Neural cell (in vitro differentiated cells): Measurements from ENCODE around the gene IGSF21. TPM values are rescaled to one million over a fixed set of nuclear protein-coding genes. Genes with fewer than 3 reads are reported as not detected.

ENCODE experiments used
- H2AFZ ChIP-seq: fragments of 200-600, 300-800 bp; sonication (generic), shearing (Covaris generic); 2 replicates; pipeline ENCODE4 v1.6.0; 2014; ENCODE audit warnings: low read depth, mild to moderate bottlenecking, antibody characterized with exemption, low read length, moderate library complexity
- H3F3A ChIP-seq: fragments of 200-600 bp; shearing (Covaris generic); 2 replicates; pipeline ENCODE4 v1.6.1; 2016; ENCODE audit warnings: mild to moderate bottlenecking, moderate library complexity, mixed read lengths, antibody characterized with exemption, low read length; ENCODE audit not compliant: insufficient read depth, poor library complexity, severe bottlenecking
- H3K27ac ChIP-seq: fragments of 200-600, 300-800 bp; sonication (generic), shearing (Covaris generic); 2 replicates; pipeline ENCODE4 v1.5.1; 2014; ENCODE audit warnings: mild to moderate bottlenecking, low read length, moderate library complexity
- H3K27me3 ChIP-seq: fragments of 300-800, 200-600 bp; sonication (generic), shearing (Covaris generic); 2 replicates; pipeline ENCODE4 v1.6.0; 2014; ENCODE audit warnings: mild to moderate bottlenecking, low read depth, low read length, moderate library complexity; ENCODE audit not compliant: insufficient read depth
- H3K36me3 ChIP-seq: fragments of 300-800, 200-600 bp; sonication (generic), shearing (Covaris generic); 2 replicates; pipeline ENCODE4 v1.5.1; 2014; ENCODE audit warnings: mild to moderate bottlenecking, antibody characterized with exemption, low read length, moderate library complexity; ENCODE audit not compliant: insufficient read depth
- H3K4me2 ChIP-seq: fragments of 300-800, 200-600 bp; sonication (generic), shearing (Covaris generic); 2 replicates; pipeline ENCODE4 v1.6.0; 2014; ENCODE audit warnings: mild to moderate bottlenecking, low read length
- H3K4me3 ChIP-seq: fragments of 300-800, 200-600 bp; sonication (generic), shearing (Covaris generic); 2 replicates; pipeline ENCODE4 v1.5.1; 2014; ENCODE audit warnings: mild to moderate bottlenecking, low read length, moderate library complexity
- H3K79me2 ChIP-seq: fragments of 200-600 bp; shearing (Covaris generic); replicated peaks from 2 replicates; pipeline ENCODE4 v1.6.0; 2014; ENCODE audit warnings: mild to moderate bottlenecking, low read length, moderate library complexity; ENCODE audit not compliant: insufficient read depth
- H3K9ac ChIP-seq: fragments of 300-800, 200-600 bp; sonication (generic), shearing (Covaris generic); 2 replicates; pipeline ENCODE4 v1.6.1; 2016; ENCODE audit warnings: mild to moderate bottlenecking, low read length, mixed read lengths
- H3K9me2 ChIP-seq: fragments of 200-600 bp; shearing (Covaris generic); 2 replicates; pipeline ENCODE4 v1.6.1; 2016; ENCODE audit warnings: mild to moderate bottlenecking, low read length, mixed read lengths; ENCODE audit not compliant: insufficient read depth
- H3K9me3 ChIP-seq: fragments of 200-600, 300-800 bp; sonication (generic), shearing (Covaris generic); 2 replicates; pipeline ENCODE4 v1.6.1; 2016; ENCODE audit warnings: mild to moderate bottlenecking, mixed run types, low read length, moderate library complexity, mixed read lengths
- H4K20me1 ChIP-seq: fragments of 200-600 bp; shearing (Covaris generic); 2 replicates; pipeline ENCODE4 v1.6.1; 2016; ENCODE audit warnings: mild to moderate bottlenecking, mixed run types; ENCODE audit not compliant: insufficient read depth
- EP300 ChIP-seq: fragments of 450-650 bp; conservative IDR thresholded peaks from 2 replicates; pipeline ENCODE4 v1.6.1; 2014; ENCODE audit warnings: antibody characterized with exemption, mild to moderate bottlenecking, moderate library complexity; ENCODE audit not compliant: poor library complexity, severe bottlenecking
- EZH2 ChIP-seq: fragments of 200-600, 300-800 bp; shearing (Covaris generic), sonication (generic); IDR thresholded peaks from 2 replicates; pipeline ENCODE4 v1.6.1; 2014; ENCODE audit warnings: antibody characterized with exemption, low read length, borderline replicate concordance, mild to moderate bottlenecking; ENCODE audit not compliant: insufficient read depth, poor library complexity, severe bottlenecking
- MXI1 ChIP-seq: fragments of 450-650 bp; conservative IDR thresholded peaks from 2 replicates; pipeline ENCODE4 v1.6.1; 2014; ENCODE audit warnings: antibody characterized with exemption, mild to moderate bottlenecking; ENCODE audit not compliant: poor library complexity, severe bottlenecking
- POLR2AphosphoS5 ChIP-seq: IDR thresholded peaks from 2 replicates; pipeline ENCODE4 v1.6.1; 2012
- RAD21 ChIP-seq: fragments of 450-650 bp; conservative IDR thresholded peaks from 2 replicates; pipeline ENCODE4 v1.6.1; 2014; ENCODE audit warnings: antibody characterized with exemption, mild to moderate bottlenecking, moderate library complexity
- SMC3 ChIP-seq: fragments of 450-650 bp; conservative IDR thresholded peaks from 2 replicates; pipeline ENCODE4 v1.6.1; 2014; ENCODE audit warnings: antibody characterized with exemption, mild to moderate bottlenecking, moderate library complexity; ENCODE audit not compliant: poor library complexity
- TAF1 ChIP-seq: IDR thresholded peaks from 2 replicates; pipeline ENCODE4 v1.6.1; 2012; ENCODE audit warnings: low read depth
- polyA plus RNA-seq: library from polyadenylated mRNA; depleted of rRNA; stranded (reverse); fragments of >200 nt; gene quantifications from 2 replicates; pipeline ENCODE4 v1.2.3, GENCODE V29; 2014
- TF ChIP-seq, protein P1 (sequence below): IDR thresholded peaks from 2 replicates; pipeline ENCODE4 v1.6.1; 2012; ENCODE audit warnings: borderline replicate concordance
- TF ChIP-seq, protein P2 (sequence below): fragments of 450-650 bp; IDR thresholded peaks from 2 replicates; pipeline ENCODE4 v1.5.1; 2014; ENCODE audit warnings: antibody characterized with exemption, mild to moderate bottlenecking, moderate library complexity; ENCODE audit not compliant: poor library complexity, severe bottlenecking

The IGSF21 gene
- polyA plus RNA-seq, 1 donor from 2014 or later = 2.4 TPM

DNA sequence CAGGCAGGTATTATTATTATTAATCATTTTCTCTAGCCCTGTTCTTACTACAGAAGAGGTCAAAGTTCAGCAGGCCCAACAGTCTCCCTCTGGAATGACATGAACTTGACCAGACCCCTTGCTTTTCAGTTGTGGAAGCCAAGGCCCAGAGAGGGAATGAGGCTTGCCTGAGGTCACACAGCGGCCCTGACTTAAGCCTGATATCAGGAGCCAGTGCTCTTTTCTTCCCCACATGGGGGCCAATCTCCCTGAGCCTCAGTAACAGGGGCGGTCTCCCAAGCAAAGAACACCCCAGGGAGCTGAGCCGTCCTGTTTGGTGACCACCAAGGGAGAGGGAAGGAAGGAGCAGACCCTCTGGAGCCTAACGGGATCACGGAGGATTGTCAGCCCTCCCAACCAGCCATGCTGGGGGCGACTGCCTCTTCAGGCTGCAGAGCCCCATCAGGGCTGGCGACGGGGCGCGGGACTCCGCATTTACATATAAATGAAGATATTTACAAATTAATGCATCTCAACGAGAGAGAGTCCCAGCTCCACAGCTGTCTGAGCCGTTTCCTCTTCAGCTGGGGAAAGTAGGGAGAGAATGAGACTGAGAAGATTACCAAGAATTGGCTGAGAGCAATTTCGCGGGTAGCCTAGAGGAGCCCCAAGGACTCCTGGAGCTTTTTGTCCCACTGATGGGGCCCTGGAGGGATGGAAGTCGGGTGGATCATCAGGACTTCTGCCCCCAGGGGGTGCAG is 187.0 kb downstream of the IGSF21 start:
- Histone ChIP-seq H3K27ac (no peak overlapping the region), H3K4me3 (no peak overlapping the region), H3K4me2 (no peak overlapping the region), H3K36me3 (no peaks in the 10 kb centered on the region), H4K20me1 (no peaks in the 10 kb centered on the region), H3K9me3 (no peaks in the 10 kb centered on the region), H3K79me2 (no peaks in the 10 kb centered on the region), H3F3A (no peaks in the 10 kb centered on the region), H3K9me2 (no peaks in the 10 kb centered on the region), H2AFZ (no peak overlapping the region), H3K27me3 (no peaks in the 10 kb centered on the region), H3K9ac (no peak overlapping the region)
- TF ChIP-seq EZH2 = no peak
- TF ChIP-seq, protein P1, sequence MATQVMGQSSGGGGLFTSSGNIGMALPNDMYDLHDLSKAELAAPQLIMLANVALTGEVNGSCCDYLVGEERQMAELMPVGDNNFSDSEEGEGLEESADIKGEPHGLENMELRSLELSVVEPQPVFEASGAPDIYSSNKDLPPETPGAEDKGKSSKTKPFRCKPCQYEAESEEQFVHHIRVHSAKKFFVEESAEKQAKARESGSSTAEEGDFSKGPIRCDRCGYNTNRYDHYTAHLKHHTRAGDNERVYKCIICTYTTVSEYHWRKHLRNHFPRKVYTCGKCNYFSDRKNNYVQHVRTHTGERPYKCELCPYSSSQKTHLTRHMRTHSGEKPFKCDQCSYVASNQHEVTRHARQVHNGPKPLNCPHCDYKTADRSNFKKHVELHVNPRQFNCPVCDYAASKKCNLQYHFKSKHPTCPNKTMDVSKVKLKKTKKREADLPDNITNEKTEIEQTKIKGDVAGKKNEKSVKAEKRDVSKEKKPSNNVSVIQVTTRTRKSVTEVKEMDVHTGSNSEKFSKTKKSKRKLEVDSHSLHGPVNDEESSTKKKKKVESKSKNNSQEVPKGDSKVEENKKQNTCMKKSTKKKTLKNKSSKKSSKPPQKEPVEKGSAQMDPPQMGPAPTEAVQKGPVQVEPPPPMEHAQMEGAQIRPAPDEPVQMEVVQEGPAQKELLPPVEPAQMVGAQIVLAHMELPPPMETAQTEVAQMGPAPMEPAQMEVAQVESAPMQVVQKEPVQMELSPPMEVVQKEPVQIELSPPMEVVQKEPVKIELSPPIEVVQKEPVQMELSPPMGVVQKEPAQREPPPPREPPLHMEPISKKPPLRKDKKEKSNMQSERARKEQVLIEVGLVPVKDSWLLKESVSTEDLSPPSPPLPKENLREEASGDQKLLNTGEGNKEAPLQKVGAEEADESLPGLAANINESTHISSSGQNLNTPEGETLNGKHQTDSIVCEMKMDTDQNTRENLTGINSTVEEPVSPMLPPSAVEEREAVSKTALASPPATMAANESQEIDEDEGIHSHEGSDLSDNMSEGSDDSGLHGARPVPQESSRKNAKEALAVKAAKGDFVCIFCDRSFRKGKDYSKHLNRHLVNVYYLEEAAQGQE = no peak
- no peak for TF ChIP-seq POLR2AphosphoS5
- TF ChIP-seq, protein P2, sequence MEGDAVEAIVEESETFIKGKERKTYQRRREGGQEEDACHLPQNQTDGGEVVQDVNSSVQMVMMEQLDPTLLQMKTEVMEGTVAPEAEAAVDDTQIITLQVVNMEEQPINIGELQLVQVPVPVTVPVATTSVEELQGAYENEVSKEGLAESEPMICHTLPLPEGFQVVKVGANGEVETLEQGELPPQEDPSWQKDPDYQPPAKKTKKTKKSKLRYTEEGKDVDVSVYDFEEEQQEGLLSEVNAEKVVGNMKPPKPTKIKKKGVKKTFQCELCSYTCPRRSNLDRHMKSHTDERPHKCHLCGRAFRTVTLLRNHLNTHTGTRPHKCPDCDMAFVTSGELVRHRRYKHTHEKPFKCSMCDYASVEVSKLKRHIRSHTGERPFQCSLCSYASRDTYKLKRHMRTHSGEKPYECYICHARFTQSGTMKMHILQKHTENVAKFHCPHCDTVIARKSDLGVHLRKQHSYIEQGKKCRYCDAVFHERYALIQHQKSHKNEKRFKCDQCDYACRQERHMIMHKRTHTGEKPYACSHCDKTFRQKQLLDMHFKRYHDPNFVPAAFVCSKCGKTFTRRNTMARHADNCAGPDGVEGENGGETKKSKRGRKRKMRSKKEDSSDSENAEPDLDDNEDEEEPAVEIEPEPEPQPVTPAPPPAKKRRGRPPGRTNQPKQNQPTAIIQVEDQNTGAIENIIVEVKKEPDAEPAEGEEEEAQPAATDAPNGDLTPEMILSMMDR = no peak
- TF ChIP-seq TAF1 = no peak
- TF ChIP-seq EP300 = no peak
- TF ChIP-seq MXI1 = no peak
- TF ChIP-seq SMC3 = no peak
- no peak for TF ChIP-seq RAD21

DNA sequence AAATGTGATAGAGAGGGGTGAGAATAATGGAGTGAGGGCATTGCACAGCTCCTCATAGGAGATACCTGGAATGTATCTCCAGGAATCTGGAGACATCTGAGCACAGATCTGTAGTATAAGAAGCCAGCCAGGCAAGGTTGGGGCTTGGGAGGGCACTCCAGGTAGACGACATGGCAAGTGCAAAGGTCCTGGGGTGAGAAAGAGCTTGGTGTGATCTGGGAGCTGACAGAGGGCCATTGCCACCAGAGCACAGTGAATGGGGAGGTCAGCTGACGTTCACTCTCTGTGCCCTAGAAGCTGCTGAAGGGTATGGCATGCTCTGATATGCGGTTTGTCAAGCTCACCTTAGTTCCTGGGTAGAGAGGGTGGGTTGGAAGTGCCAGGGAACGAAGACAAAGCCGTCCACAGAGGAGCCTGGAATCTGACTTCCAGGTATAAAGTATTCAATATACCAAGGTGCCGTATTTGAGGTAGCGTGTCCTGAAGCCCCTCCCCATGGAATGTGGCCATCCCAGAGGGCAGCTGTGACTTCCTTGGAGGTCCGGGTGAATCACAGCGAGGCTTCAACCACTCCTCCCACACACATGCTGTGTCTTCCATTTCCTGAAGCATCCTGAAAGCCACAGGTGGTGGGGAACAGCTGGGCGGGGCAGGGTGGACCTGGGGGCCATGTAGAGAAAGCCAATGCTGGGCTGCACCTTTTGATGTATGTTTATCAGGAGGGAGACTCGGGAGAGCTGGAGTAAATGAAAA is 190.5 kb downstream of the IGSF21 start:
- no peaks in the 10 kb centered on the region for H3K9me2 ChIP-seq
- no peaks in the 10 kb centered on the region for H3K79me2 ChIP-seq
- H3K9ac ChIP-seq = no peak overlapping the region
- H2AFZ ChIP-seq = no peak overlapping the region
- no peak overlapping the region for H3K4me2 ChIP-seq
- no peaks in the 10 kb centered on the region for H3K9me3 ChIP-seq
- no peaks in the 10 kb centered on the region for H3F3A ChIP-seq
- TF ChIP-seq, protein P2 = no peak
- TF ChIP-seq MXI1 = no peak
- no peak for TF ChIP-seq RAD21
- no peak for TF ChIP-seq TAF1
- no peak for TF ChIP-seq POLR2AphosphoS5
- TF ChIP-seq EP300 = no peak
- no peak for TF ChIP-seq SMC3
- TF ChIP-seq, protein P1 = no peak
- no peak for TF ChIP-seq EZH2
- H3K36me3 ChIP-seq = no peaks in the 10 kb centered on the region
- H3K27me3 ChIP-seq = no peaks in the 10 kb centered on the region
- H4K20me1 ChIP-seq = no peaks in the 10 kb centered on the region
- H3K4me3 ChIP-seq = no peak overlapping the region
- no peak overlapping the region for H3K27ac ChIP-seq
